Thoracic aorta (tissue), 2 donors: Measurements from ENCODE around the gene PLCB3. TPM values are rescaled to one million over a fixed set of nuclear protein-coding genes. Genes with fewer than 3 reads are reported as not detected.

Experiments used
- ATAC-seq: fragments of 150-250 bp; one replicate; pipeline ENCODE4 v1.8.0; 2017; ENCODE audit warnings: low read depth; ENCODE audit not compliant: insufficient number of reproducible peaks, low FRiP score
- DNase-seq: peaks from one replicate; pipeline ENCODE4 v3.0.0-alpha.2; 2020; ENCODE audit warnings: low spot score
- H3K27ac ChIP-seq, 2 donors: fragments of 200-600 bp; sonication (generic); 1 replicate in 1 of 2; 2 replicates in 1 of 2; pipeline ENCODE4 v1.5.1; 2016; ENCODE audit warnings: mild to moderate bottlenecking in 2 of 2, moderate library complexity in 2 of 2
- H3K27me3 ChIP-seq: fragments of 200-600 bp; sonication (generic); replicated peaks from 2 replicates; pipeline ENCODE4 v1.6.0; 2016; ENCODE audit warnings: mild to moderate bottlenecking; ENCODE audit not compliant: insufficient read depth
- H3K36me3 ChIP-seq: fragments of 200-600 bp; sonication (generic); one replicate; pipeline ENCODE4 v1.5.1; 2016
- H3K4me1 ChIP-seq, 2 donors: fragments of 200-600 bp; sonication (generic); 1 replicate in 1 of 2; 2 replicates in 1 of 2; pipeline versions ENCODE4 v1.5.1 to v1.6.0; 2016; ENCODE audit warnings: low read depth in 2 of 2, mild to moderate bottlenecking in 1 of 2; ENCODE audit not compliant: control insufficient read depth in 1 of 2
- H3K4me3 ChIP-seq: fragments of 200-600 bp; sonication (generic); 2 replicates; pipeline ENCODE4 v1.5.1; 2016; ENCODE audit warnings: mild to moderate bottlenecking
- H3K9me3 ChIP-seq: fragments of 200-600 bp; sonication (generic); 2 replicates; pipeline ENCODE4 v1.5.1; 2016
- total RNA-seq, 2 donors: library from RNA; depleted of rRNA; stranded (reverse); fragments of >200 nt; gene quantifications; one replicate each; pipeline versions ENCODE4 v1.1.0 to v1.2.3, GENCODE V29; 2016
- TF ChIP-seq, protein P1 (sequence below): fragments of 200-600 bp; sonication (generic); IDR thresholded peaks from one replicate; pipeline ENCODE4 v1.5.1; 2019; ENCODE audit warnings: antibody characterized with exemption

PLCB3 gene
- total RNA-seq, 2 donors from 2014 or later, result 31.5 to 39.7 TPM

DNA sequence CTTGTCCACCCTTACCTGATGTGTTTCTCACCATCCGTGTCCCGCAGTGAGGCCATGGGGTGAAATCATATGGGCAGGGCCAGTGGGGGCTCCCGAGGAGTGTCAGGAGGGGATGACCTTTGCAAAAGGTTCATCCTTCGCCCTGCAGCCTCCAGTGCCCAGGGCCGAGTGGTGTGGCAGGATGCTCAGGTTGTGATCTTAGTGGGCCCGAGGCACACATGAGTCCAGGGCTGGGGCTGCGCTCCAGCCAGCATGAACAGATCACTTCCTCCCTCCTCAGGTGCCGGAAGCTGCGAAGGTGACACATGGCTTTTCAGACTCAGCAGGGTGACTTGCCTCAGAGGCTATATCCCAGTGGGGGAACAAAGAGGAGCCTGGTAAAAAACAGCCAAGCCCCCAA lies 13.3 kb upstream of the PLCB3 start:
- TF ChIP-seq, protein P1, sequence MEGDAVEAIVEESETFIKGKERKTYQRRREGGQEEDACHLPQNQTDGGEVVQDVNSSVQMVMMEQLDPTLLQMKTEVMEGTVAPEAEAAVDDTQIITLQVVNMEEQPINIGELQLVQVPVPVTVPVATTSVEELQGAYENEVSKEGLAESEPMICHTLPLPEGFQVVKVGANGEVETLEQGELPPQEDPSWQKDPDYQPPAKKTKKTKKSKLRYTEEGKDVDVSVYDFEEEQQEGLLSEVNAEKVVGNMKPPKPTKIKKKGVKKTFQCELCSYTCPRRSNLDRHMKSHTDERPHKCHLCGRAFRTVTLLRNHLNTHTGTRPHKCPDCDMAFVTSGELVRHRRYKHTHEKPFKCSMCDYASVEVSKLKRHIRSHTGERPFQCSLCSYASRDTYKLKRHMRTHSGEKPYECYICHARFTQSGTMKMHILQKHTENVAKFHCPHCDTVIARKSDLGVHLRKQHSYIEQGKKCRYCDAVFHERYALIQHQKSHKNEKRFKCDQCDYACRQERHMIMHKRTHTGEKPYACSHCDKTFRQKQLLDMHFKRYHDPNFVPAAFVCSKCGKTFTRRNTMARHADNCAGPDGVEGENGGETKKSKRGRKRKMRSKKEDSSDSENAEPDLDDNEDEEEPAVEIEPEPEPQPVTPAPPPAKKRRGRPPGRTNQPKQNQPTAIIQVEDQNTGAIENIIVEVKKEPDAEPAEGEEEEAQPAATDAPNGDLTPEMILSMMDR, result no peak
- Histone ChIP-seq H3K27me3 (no peaks in the 10 kb centered on the region), H3K4me1 (peaks cover 25 to 46% of the 10 kb centered on the region in 2 donors), H3K4me3 (no peak overlapping the region), H3K9me3 (no peaks in the 10 kb centered on the region), H3K27ac (no peak overlapping the region), H3K36me3 (peaks cover 11% of the 10 kb centered on the region)
- ATAC-seq (no peak), DNase-seq (no peak)

GRCh38 chr11:64238999-64239398 lies 12.3 kb upstream of the PLCB3 start:
- peaks cover 18 to 41% of the 10 kb centered on the region in 2 donors for H3K4me1 ChIP-seq
- TF ChIP-seq, protein P1, result no peak
- H3K36me3 ChIP-seq, result peaks cover 19% of the 10 kb centered on the region
- H3K4me3 ChIP-seq, result no peak overlapping the region
- H3K27ac ChIP-seq, result no peak overlapping the region
- no peaks in the 10 kb centered on the region for H3K27me3 ChIP-seq
- ATAC-seq (no peak), DNase-seq (no peak)
- H3K9me3 ChIP-seq, result no peaks in the 10 kb centered on the region

DNA sequence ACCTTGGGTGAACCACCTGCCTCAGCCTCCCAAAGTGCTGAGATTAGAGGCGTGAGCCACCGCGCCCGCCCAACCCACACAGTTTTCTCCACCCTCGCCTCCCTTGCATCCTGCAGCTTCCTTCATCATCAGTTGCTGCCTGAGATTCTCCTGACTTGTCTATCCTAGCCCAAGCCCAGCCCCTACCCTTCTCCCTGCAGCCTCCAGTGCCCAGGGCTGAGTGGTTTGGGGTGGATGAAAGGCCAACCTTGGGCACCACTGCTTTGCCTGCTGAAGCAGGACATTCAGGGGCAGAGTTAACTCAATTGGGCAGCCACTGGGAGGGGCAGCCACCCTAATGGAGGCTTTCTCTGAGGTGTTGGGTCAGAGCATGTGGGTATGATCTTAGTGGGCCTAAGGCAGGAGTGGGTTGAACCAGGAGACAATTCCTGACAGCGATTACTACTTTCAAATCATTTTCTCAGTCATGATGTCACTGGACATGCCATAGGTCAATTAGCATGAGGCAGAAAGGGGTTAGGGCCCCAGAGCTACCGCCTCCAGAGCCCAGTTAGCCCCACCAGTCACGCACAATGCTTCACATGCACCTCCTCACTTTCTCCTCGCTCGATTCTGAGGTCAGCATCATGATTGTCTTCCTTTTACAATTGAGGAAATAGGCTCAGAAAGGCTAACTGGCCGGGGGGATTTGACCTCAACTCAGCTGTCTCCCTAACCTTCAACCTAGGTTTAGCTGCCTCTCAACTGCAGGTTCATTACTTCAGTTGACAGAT lies 11.5 kb upstream of the PLCB3 start:
- peak overlapping the region; percentile 94 to 99 for H3K27ac ChIP-seq
- ATAC-seq (no peak), DNase-seq (no peak)
- no peaks in the 10 kb centered on the region for H3K9me3 ChIP-seq
- peaks cover 19 to 42% of the 10 kb centered on the region in 2 donors for H3K4me1 ChIP-seq
- peak overlapping the region; percentile 92 for H3K4me3 ChIP-seq
- TF ChIP-seq, protein P1, result no peak
- H3K27me3 ChIP-seq, result no peaks in the 10 kb centered on the region
- H3K36me3 ChIP-seq, result peaks cover 19% of the 10 kb centered on the region

- Histone ChIP-seq H3K27ac (peak within 1 kb of the TSS; percentile 94 to 99), H3K27me3 (no peaks in the 10 kb centered on the region), H3K36me3 (peaks cover 19% of the 10 kb centered on the region), H3K4me1 (peaks cover 19 to 43% of the 10 kb centered on the region in 2 donors), H3K9me3 (no peaks in the 10 kb centered on the region), H3K4me3 (peak within 1 kb of the TSS; percentile 92)
- ATAC-seq (peak; percentile 77), DNase-seq (peak; percentile 87)
- TF ChIP-seq, protein P1, result no peak
Observed at GRCh38 chr11:64240435-64241240, 10.7 kb upstream of the PLCB3 start, which contains the start of gene FKBP2. TSS of gene FKBP2 (plus strand) at chr11:64241095. CDS start at chr11:64242388, 1,293 bp downstream.

DNA sequence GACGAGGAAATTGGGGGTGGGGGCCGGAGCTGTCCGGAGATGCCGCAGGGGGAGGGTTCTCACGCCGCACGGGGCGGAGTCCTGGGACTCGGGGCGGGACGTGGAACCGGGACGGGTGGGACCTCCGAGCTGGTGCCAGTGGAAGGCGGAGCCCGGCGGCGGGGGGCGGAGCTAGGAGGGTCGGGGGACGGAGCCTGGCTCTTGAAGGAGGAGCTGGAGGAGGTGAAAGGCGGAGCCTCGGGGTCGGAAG lies 10.2 kb upstream of the PLCB3 start:
- peaks cover 16 to 43% of the 10 kb centered on the region in 2 donors for H3K4me1 ChIP-seq
- peaks cover 19% of the 10 kb centered on the region for H3K36me3 ChIP-seq
- H3K27ac ChIP-seq, result peak overlapping the region; percentile 94 to 99
- H3K27me3 ChIP-seq, result no peaks in the 10 kb centered on the region
- TF ChIP-seq, protein P1, result no peak
- peak; percentile 95 for DNase-seq
- H3K9me3 ChIP-seq, result no peaks in the 10 kb centered on the region
- H3K4me3 ChIP-seq, result peak overlapping the region; percentile 92
- peak; percentile 91 for ATAC-seq
